ENCODE data around the gene SLA2.

Gene SLA2

DNA sequence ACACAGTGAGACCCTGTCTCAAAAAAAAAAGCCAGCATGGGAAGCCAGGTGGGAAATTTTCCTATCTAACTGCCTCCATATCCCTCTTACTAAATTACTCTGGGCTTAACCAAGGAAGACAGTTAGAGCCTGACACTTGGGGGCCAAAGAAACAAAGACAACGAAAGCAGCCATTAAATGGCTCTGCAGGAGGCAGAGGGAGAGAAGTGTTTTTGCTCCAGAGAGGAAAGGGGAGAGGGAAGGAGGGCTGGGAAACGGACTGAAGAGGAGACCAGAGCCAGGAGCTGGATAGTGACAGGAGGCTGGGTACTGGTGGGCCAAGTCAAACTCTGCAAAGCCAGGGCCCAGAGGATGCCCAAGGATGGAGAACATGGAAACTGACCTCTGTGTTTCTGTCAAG, 83.3 kb downstream of the SLA2 start:
- no peak for DNase-seq (ENCODE audit: low read depth)
- TF ChIP-seq, protein P1, sequence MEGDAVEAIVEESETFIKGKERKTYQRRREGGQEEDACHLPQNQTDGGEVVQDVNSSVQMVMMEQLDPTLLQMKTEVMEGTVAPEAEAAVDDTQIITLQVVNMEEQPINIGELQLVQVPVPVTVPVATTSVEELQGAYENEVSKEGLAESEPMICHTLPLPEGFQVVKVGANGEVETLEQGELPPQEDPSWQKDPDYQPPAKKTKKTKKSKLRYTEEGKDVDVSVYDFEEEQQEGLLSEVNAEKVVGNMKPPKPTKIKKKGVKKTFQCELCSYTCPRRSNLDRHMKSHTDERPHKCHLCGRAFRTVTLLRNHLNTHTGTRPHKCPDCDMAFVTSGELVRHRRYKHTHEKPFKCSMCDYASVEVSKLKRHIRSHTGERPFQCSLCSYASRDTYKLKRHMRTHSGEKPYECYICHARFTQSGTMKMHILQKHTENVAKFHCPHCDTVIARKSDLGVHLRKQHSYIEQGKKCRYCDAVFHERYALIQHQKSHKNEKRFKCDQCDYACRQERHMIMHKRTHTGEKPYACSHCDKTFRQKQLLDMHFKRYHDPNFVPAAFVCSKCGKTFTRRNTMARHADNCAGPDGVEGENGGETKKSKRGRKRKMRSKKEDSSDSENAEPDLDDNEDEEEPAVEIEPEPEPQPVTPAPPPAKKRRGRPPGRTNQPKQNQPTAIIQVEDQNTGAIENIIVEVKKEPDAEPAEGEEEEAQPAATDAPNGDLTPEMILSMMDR (IDR thresholded peaks at IDR 0.05; ENCODE audit: insufficient read depth, low read depth, low read length, missing control alignments) = no peak

More for the DNA sequence above, 83.3 kb downstream of the SLA2 start:
- H3K4me3 ChIP-seq (ENCODE audit: low read length) = no peak overlapping the region
